ENCODE data around the gene ANKH. TPM values are rescaled to one million over a fixed set of nuclear protein-coding genes. Genes with fewer than 3 reads are reported as not detected.

The ANKH gene
- total and polyA plus RNA-seq, 2 of the 13 experiments (the other 11 are each of a cell fraction or from before 2014, with no cell fraction given): 25.0 to 36.0 TPM

GRCh38 chr5:14744296-14745187, 127.0 kb downstream of the ANKH start (continued):
- TF ChIP-seq, protein P1, sequence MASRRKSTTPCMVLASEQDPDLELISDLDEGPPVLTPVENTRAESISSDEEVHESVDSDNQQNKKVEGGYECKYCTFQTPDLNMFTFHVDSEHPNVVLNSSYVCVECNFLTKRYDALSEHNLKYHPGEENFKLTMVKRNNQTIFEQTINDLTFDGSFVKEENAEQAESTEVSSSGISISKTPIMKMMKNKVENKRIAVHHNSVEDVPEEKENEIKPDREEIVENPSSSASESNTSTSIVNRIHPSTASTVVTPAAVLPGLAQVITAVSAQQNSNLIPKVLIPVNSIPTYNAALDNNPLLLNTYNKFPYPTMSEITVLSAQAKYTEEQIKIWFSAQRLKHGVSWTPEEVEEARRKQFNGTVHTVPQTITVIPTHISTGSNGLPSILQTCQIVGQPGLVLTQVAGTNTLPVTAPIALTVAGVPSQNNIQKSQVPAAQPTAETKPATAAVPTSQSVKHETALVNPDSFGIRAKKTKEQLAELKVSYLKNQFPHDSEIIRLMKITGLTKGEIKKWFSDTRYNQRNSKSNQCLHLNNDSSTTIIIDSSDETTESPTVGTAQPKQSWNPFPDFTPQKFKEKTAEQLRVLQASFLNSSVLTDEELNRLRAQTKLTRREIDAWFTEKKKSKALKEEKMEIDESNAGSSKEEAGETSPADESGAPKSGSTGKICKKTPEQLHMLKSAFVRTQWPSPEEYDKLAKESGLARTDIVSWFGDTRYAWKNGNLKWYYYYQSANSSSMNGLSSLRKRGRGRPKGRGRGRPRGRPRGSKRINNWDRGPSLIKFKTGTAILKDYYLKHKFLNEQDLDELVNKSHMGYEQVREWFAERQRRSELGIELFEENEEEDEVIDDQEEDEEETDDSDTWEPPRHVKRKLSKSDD (CRISPR knock-in tag; IDR thresholded peaks at IDR 0.05; ENCODE audit: low read depth): peak; percentile 26; the same call in 1 of the 2 replicates
- TF ChIP-seq, protein P2, sequence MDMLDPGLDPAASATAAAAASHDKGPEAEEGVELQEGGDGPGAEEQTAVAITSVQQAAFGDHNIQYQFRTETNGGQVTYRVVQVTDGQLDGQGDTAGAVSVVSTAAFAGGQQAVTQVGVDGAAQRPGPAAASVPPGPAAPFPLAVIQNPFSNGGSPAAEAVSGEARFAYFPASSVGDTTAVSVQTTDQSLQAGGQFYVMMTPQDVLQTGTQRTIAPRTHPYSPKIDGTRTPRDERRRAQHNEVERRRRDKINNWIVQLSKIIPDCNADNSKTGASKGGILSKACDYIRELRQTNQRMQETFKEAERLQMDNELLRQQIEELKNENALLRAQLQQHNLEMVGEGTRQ (IDR thresholded peaks at IDR 0.05; ENCODE audit: low read depth, low read length): no peak
- TF ChIP-seq, protein P2 (CRISPR knock-in tag; IDR thresholded peaks at IDR 0.05; ENCODE audit: borderline replicate concordance): no peak
- TF ChIP-seq ARID3A (IDR thresholded peaks at IDR 0.05; ENCODE audit: low read depth, low read length): no peak
- no peak for TF ChIP-seq SNAPC2 (CRISPR knock-in tag; IDR thresholded peaks at IDR 0.05)
- TF ChIP-seq CENPX (CRISPR knock-in tag; IDR thresholded peaks at IDR 0.05): no peak
- TF ChIP-seq ZBTB7B (CRISPR knock-in tag; IDR thresholded peaks at IDR 0.05): peak; percentile 54; the same call in 1 of the 2 replicates
- no peak for TF ChIP-seq CCAR2 (optimal IDR thresholded peaks at IDR 0.05; ENCODE audit: low read depth, low read length)
- peak; percentile 83 for TF ChIP-seq HNRNPL (IDR thresholded peaks at IDR 0.05; ENCODE audit: low read depth, low read length)
- TF ChIP-seq, protein P3, sequence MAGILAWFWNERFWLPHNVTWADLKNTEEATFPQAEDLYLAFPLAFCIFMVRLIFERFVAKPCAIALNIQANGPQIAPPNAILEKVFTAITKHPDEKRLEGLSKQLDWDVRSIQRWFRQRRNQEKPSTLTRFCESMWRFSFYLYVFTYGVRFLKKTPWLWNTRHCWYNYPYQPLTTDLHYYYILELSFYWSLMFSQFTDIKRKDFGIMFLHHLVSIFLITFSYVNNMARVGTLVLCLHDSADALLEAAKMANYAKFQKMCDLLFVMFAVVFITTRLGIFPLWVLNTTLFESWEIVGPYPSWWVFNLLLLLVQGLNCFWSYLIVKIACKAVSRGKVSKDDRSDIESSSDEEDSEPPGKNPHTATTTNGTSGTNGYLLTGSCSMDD (CRISPR knock-in tag; IDR thresholded peaks at IDR 0.05): no peak
- TF ChIP-seq SOX13 (IDR thresholded peaks at IDR 0.05): no peak
- peak in 1 of 2 experiments; percentile 52; a peak in 1 of 4 replicates for TF ChIP-seq SOX13 (CRISPR knock-in tag; conservative IDR thresholded peaks at IDR 0.05 in 1 of 2, IDR thresholded peaks at IDR 0.05 in 1 of 2)
- TF ChIP-seq ZBTB8A (CRISPR knock-in tag; IDR thresholded peaks at IDR 0.05; ENCODE audit: borderline replicate concordance, low read depth): no peak
- TF ChIP-seq TFDP1 (CRISPR knock-in tag; IDR thresholded peaks at IDR 0.05; ENCODE audit: borderline replicate concordance): no peak
- no peak for TF ChIP-seq EP300 (IDR thresholded peaks at IDR 0.05; ENCODE audit: low read depth in 2 of 2, low read length in 2 of 2)
- TF ChIP-seq EP300 (CRISPR knock-in tag; IDR thresholded peaks at IDR 0.05; ENCODE audit: borderline replicate concordance): no peak
- TF ChIP-seq, protein P4, sequence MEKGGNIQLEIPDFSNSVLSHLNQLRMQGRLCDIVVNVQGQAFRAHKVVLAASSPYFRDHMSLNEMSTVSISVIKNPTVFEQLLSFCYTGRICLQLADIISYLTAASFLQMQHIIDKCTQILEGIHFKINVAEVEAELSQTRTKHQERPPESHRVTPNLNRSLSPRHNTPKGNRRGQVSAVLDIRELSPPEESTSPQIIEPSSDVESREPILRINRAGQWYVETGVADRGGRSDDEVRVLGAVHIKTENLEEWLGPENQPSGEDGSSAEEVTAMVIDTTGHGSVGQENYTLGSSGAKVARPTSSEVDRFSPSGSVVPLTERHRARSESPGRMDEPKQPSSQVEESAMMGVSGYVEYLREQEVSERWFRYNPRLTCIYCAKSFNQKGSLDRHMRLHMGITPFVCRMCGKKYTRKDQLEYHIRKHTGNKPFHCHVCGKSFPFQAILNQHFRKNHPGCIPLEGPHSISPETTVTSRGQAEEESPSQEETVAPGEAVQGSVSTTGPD (CRISPR knock-in tag; IDR thresholded peaks at IDR 0.05): no peak
- peak; percentile 55; the same call in 1 of the 2 replicates for TF ChIP-seq MIXL1 (CRISPR knock-in tag; IDR thresholded peaks at IDR 0.05)
